GM19395 (cell line): Measurements from ENCODE around the gene SLC16A10.

Experiments used
- ATAC-seq: cut with Tn5 transposase; IDR thresholded peaks from one replicate; pipeline ENCODE4 v1.9.1; 2021; ENCODE audit warnings: mild to moderate bottlenecking, moderate library complexity; ENCODE audit not compliant: unreplicated experiment

SLC16A10 gene

GRCh38 chr6:111210194-111210728, 123.0 kb downstream of the SLC16A10 start:
- ATAC-seq, result peak; percentile 76

GRCh38 chr6:111211411-111212030, 124.2 kb downstream of the SLC16A10 start:
- no peak for ATAC-seq

GRCh38 chr6:111212625-111213024, 125.3 kb downstream of the SLC16A10 start:
- no peak for ATAC-seq

- ATAC-seq, result no peak
These were observed 127.8 kb downstream of the SLC16A10 start for GRCh38 chr6:111215131-111215530.

GRCh38 chr6:111219785-111220184, 132.5 kb downstream of the SLC16A10 start:
- no peak for ATAC-seq

- ATAC-seq, result no peak
These were observed 133.2 kb downstream of the SLC16A10 start for GRCh38 chr6:111220383-111221031.

- no peak for ATAC-seq
These were observed 134.5 kb downstream of the SLC16A10 start for GRCh38 chr6:111221804-111222203.

- no peak for ATAC-seq
These were observed 135.0 kb downstream of the SLC16A10 start for GRCh38 chr6:111222341-111222740.

GRCh38 chr6:111228094-111228493, 140.8 kb downstream of the SLC16A10 start:
- no peak for ATAC-seq

- no peak for ATAC-seq
These were observed 143.2 kb downstream of the SLC16A10 start for GRCh38 chr6:111230351-111231089.

GRCh38 chr6:111231090-111231459, 143.8 kb downstream of the SLC16A10 start:
- no peak for ATAC-seq

GRCh38 chr6:111237852-111238251, 150.5 kb downstream of the SLC16A10 start:
- no peak for ATAC-seq

- no peak for ATAC-seq
These were observed 151.3 kb downstream of the SLC16A10 start for GRCh38 chr6:111238464-111239119.

GRCh38 chr6:111239461-111239860, 152.2 kb downstream of the SLC16A10 start:
- no peak for ATAC-seq

- no peak for ATAC-seq
These were observed 155.1 kb downstream of the SLC16A10 start for GRCh38 chr6:111242452-111242851.

GRCh38 chr6:111243095-111243494, 155.8 kb downstream of the SLC16A10 start:
- no peak for ATAC-seq

GRCh38 chr6:111248789-111249188, 161.5 kb downstream of the SLC16A10 start:
- ATAC-seq, result no peak

GRCh38 chr6:111250791-111251354, 163.6 kb downstream of the SLC16A10 start:
- peak; percentile 63 for ATAC-seq

GRCh38 chr6:111252726-111253125, 165.4 kb downstream of the SLC16A10 start:
- no peak for ATAC-seq

- no peak for ATAC-seq
These were observed 166.9 kb downstream of the SLC16A10 start for GRCh38 chr6:111254004-111254778.
